Astrocyte (in vitro differentiated cells and primary cell): ENCODE results near the gene IGSF21.

Experiments used
- CTCF ChIP-seq: IDR thresholded peaks from 2 replicates; pipeline ENCODE4 v1.5.1; 2011; ENCODE audit warnings: low read depth, mild to moderate bottlenecking, inconsistent platforms, low read length, moderate library complexity; ENCODE audit not compliant: insufficient read depth
- EZH2 ChIP-seq: IDR thresholded peaks from 2 replicates; pipeline ENCODE4 v1.6.1; 2012; ENCODE audit warnings: mild to moderate bottlenecking, low read length, inconsistent platforms; ENCODE audit not compliant: insufficient read depth

- no peak for TF ChIP-seq CTCF
- no peak for TF ChIP-seq EZH2
Observed at GRCh38 chr1:18358600-18358999, 251.0 kb downstream of the IGSF21 start.
